Lower leg skin (tissue), 3 donors: ENCODE data around the gene TPRG1L.

ENCODE experiments used
- POLR2A ChIP-seq, 2 donors: fragments of 450-650 bp; IDR thresholded peaks; one replicate each; pipeline ENCODE4 v1.6.1; 2016 to 2017; ENCODE audit warnings: antibody characterized with exemption in 2 of 2, mild to moderate bottlenecking in 1 of 2, moderate library complexity in 1 of 2
- TF ChIP-seq, protein P1 (sequence below), 3 donors: fragments of 450-650 bp; IDR thresholded peaks; one replicate each; pipeline ENCODE4 v1.5.1; 2016; ENCODE audit warnings: antibody characterized with exemption in 3 of 3, mild to moderate bottlenecking in 3 of 3, moderate library complexity in 2 of 3

DNA sequence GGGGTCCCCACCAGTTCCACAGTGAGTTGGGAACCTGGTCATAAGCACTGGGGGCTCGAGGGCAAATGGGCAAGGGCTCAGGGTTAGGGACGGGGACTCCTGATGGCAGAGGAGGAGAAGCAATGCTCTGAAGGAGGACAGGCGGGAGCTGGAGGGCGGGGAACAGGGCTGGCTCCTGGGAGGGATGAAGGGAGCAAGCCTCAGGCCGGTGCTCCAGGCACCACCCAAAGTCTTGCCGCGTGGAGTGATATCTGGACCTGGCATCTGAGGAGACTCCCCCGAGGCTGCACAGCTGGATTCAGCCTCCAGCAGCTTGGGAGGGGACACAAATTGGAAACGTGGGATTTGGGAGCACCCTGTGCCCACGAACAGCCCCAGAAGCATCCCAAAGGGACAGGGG is 24.5 kb upstream of the TPRG1L start:
- TF ChIP-seq, protein P1, sequence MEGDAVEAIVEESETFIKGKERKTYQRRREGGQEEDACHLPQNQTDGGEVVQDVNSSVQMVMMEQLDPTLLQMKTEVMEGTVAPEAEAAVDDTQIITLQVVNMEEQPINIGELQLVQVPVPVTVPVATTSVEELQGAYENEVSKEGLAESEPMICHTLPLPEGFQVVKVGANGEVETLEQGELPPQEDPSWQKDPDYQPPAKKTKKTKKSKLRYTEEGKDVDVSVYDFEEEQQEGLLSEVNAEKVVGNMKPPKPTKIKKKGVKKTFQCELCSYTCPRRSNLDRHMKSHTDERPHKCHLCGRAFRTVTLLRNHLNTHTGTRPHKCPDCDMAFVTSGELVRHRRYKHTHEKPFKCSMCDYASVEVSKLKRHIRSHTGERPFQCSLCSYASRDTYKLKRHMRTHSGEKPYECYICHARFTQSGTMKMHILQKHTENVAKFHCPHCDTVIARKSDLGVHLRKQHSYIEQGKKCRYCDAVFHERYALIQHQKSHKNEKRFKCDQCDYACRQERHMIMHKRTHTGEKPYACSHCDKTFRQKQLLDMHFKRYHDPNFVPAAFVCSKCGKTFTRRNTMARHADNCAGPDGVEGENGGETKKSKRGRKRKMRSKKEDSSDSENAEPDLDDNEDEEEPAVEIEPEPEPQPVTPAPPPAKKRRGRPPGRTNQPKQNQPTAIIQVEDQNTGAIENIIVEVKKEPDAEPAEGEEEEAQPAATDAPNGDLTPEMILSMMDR (IDR thresholded peaks at IDR 0.05): no peak
- TF ChIP-seq POLR2A (IDR thresholded peaks at IDR 0.05): no peak
